ENCODE results near the gene MUC5B. TPM values are rescaled to one million over a fixed set of nuclear protein-coding genes. Genes with fewer than 3 reads are reported as not detected.

The MUC5B gene
- total RNA-seq, 1 experiment from 2014 or later = 1.6 TPM

DNA sequence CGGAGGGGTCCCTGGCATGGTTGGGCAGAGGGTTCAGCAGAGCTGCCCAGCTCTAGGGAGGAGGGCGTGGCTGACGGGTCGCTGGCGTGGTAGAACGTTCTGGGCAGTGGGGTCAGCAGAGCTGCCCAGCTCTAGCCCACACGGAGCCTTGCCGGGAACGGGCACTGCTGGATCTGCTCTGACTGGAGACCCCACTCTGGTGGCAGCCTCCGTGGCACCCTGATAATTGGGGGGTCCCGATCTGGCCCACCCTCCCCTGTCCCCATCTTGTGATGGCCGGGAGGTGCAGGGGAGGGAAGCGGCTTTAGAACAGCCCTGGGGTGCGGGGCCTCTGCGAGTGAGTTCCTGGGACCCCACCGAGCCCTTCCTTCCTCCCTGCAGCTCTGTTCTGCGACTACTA, 43.2 kb upstream of the MUC5B start:
- no peak for TF ChIP-seq RORB (CRISPR knock-in tag; IDR thresholded peaks at IDR 0.05)
- TF ChIP-seq CREB1 (CRISPR knock-in tag; IDR thresholded peaks at IDR 0.05) = no peak
- TF ChIP-seq, protein P1, sequence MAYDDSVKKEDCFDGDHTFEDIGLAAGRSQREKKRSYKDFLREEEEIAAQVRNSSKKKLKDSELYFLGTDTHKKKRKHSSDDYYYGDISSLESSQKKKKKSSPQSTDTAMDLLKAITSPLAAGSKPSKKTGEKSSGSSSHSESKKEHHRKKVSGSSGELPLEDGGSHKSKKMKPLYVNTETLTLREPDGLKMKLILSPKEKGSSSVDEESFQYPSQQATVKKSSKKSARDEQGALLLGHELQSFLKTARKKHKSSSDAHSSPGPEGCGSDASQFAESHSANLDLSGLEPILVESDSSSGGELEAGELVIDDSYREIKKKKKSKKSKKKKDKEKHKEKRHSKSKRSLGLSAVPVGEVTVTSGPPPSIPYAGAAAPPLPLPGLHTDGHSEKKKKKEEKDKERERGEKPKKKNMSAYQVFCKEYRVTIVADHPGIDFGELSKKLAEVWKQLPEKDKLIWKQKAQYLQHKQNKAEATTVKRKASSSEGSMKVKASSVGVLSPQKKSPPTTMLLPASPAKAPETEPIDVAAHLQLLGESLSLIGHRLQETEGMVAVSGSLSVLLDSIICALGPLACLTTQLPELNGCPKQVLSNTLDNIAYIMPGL (CRISPR knock-in tag; IDR thresholded peaks at IDR 0.05) = no peak
- TF ChIP-seq ZNF121 (CRISPR knock-in tag; IDR thresholded peaks at IDR 0.05) = no peak
- TF ChIP-seq, protein P2, sequence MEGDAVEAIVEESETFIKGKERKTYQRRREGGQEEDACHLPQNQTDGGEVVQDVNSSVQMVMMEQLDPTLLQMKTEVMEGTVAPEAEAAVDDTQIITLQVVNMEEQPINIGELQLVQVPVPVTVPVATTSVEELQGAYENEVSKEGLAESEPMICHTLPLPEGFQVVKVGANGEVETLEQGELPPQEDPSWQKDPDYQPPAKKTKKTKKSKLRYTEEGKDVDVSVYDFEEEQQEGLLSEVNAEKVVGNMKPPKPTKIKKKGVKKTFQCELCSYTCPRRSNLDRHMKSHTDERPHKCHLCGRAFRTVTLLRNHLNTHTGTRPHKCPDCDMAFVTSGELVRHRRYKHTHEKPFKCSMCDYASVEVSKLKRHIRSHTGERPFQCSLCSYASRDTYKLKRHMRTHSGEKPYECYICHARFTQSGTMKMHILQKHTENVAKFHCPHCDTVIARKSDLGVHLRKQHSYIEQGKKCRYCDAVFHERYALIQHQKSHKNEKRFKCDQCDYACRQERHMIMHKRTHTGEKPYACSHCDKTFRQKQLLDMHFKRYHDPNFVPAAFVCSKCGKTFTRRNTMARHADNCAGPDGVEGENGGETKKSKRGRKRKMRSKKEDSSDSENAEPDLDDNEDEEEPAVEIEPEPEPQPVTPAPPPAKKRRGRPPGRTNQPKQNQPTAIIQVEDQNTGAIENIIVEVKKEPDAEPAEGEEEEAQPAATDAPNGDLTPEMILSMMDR (IDR thresholded peaks at IDR 0.05) = no peak
- TF ChIP-seq HMGA2 (CRISPR knock-in tag; IDR thresholded peaks at IDR 0.05) = no peak
- TF ChIP-seq FOXP1 (CRISPR knock-in tag; IDR thresholded peaks at IDR 0.05; ENCODE audit: borderline replicate concordance) = no peak
- TF ChIP-seq IRF2 (CRISPR knock-in tag; IDR thresholded peaks at IDR 0.05; ENCODE audit: borderline replicate concordance, low read depth) = no peak
- TF ChIP-seq, protein P3, sequence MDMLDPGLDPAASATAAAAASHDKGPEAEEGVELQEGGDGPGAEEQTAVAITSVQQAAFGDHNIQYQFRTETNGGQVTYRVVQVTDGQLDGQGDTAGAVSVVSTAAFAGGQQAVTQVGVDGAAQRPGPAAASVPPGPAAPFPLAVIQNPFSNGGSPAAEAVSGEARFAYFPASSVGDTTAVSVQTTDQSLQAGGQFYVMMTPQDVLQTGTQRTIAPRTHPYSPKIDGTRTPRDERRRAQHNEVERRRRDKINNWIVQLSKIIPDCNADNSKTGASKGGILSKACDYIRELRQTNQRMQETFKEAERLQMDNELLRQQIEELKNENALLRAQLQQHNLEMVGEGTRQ (CRISPR knock-in tag; IDR thresholded peaks at IDR 0.05) = no peak
- ChIA-PET CTCF (no interaction called here), POLR2A (no interaction called here)
- no peak for DNase-seq (ENCODE audit: low spot score)
- H3K36me3 Mint-ChIP-seq = peaks cover 7% of the 10 kb centered on the region
- no peaks in the 10 kb centered on the region for H3K4me1 Mint-ChIP-seq
- no peak for ATAC-seq
- H3K27me3 Mint-ChIP-seq (ENCODE audit: low read depth) = no peaks in the 10 kb centered on the region
- H3K27ac Mint-ChIP-seq = no peak overlapping the region
- H3K4me3 Mint-ChIP-seq = no peak overlapping the region
- peaks cover 10% of the 10 kb centered on the region for H3K9me3 Mint-ChIP-seq

DNA sequence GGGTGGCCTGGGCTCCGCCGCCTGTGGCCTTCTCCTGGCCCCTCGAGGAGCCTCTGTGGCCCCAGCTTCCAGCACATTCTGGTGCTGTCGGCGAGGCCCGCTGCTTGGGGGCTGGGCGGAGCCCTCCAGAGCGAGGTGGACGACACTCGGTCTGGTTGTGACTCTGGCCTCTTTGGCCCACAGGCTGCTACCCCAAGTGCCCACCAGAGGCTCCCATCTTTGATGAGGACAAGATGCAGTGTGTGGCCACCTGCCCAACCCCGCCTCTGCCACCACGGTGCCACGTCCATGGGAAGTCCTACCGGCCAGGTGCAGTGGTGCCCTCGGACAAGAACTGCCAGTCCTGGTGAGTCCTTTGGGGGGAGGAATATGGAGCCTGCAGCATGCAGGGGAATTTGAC, 42.7 kb upstream of the MUC5B start:
- Mint-ChIP-seq H3K27me3 (ENCODE audit: low read depth) (no peaks in the 10 kb centered on the region), H3K36me3 (peaks cover 7% of the 10 kb centered on the region), H3K4me1 (no peaks in the 10 kb centered on the region), H3K9me3 (peaks cover 9% of the 10 kb centered on the region), H3K4me3 (no peak overlapping the region), H3K27ac (no peak overlapping the region)
- CTCF ChIA-PET = no interaction called here
- DNase-seq (ENCODE audit: low spot score) (no peak), ATAC-seq (no peak; the same call in 1 of the 2 replicates)
- TF ChIP-seq ZNF121 (CRISPR knock-in tag; IDR thresholded peaks at IDR 0.05) (no peak), ESRRA (CRISPR knock-in tag; IDR thresholded peaks at IDR 0.05; ENCODE audit: borderline replicate concordance) (no peak), NFATC4 (CRISPR knock-in tag; IDR thresholded peaks at IDR 0.05) (no peak), ZNF396 (CRISPR knock-in tag; IDR thresholded peaks at IDR 0.05; ENCODE audit: borderline replicate concordance) (no peak), JAZF1 (CRISPR knock-in tag; IDR thresholded peaks at IDR 0.05) (no peak), CREB1 (CRISPR knock-in tag; IDR thresholded peaks at IDR 0.05) (no peak), SP1 (CRISPR knock-in tag; conservative IDR thresholded peaks at IDR 0.05) (no peak), FOXJ3 (CRISPR knock-in tag; IDR thresholded peaks at IDR 0.05; ENCODE audit: borderline replicate concordance) (no peak), ZNF671 (CRISPR knock-in tag; IDR thresholded peaks at IDR 0.05) (no peak)
- TF ChIP-seq, protein P4, sequence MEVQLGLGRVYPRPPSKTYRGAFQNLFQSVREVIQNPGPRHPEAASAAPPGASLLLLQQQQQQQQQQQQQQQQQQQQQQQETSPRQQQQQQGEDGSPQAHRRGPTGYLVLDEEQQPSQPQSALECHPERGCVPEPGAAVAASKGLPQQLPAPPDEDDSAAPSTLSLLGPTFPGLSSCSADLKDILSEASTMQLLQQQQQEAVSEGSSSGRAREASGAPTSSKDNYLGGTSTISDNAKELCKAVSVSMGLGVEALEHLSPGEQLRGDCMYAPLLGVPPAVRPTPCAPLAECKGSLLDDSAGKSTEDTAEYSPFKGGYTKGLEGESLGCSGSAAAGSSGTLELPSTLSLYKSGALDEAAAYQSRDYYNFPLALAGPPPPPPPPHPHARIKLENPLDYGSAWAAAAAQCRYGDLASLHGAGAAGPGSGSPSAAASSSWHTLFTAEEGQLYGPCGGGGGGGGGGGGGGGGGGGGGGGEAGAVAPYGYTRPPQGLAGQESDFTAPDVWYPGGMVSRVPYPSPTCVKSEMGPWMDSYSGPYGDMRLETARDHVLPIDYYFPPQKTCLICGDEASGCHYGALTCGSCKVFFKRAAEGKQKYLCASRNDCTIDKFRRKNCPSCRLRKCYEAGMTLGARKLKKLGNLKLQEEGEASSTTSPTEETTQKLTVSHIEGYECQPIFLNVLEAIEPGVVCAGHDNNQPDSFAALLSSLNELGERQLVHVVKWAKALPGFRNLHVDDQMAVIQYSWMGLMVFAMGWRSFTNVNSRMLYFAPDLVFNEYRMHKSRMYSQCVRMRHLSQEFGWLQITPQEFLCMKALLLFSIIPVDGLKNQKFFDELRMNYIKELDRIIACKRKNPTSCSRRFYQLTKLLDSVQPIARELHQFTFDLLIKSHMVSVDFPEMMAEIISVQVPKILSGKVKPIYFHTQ (CRISPR knock-in tag; IDR thresholded peaks at IDR 0.05) = no peak
- TF ChIP-seq, protein P5, sequence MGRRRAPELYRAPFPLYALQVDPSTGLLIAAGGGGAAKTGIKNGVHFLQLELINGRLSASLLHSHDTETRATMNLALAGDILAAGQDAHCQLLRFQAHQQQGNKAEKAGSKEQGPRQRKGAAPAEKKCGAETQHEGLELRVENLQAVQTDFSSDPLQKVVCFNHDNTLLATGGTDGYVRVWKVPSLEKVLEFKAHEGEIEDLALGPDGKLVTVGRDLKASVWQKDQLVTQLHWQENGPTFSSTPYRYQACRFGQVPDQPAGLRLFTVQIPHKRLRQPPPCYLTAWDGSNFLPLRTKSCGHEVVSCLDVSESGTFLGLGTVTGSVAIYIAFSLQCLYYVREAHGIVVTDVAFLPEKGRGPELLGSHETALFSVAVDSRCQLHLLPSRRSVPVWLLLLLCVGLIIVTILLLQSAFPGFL (CRISPR knock-in tag; IDR thresholded peaks at IDR 0.05; ENCODE audit: borderline replicate concordance) = no peak
- TF ChIP-seq, protein P6, sequence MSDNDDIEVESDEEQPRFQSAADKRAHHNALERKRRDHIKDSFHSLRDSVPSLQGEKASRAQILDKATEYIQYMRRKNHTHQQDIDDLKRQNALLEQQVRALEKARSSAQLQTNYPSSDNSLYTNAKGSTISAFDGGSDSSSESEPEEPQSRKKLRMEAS (CRISPR knock-in tag; IDR thresholded peaks at IDR 0.05) = no peak
- TF ChIP-seq, protein P7, sequence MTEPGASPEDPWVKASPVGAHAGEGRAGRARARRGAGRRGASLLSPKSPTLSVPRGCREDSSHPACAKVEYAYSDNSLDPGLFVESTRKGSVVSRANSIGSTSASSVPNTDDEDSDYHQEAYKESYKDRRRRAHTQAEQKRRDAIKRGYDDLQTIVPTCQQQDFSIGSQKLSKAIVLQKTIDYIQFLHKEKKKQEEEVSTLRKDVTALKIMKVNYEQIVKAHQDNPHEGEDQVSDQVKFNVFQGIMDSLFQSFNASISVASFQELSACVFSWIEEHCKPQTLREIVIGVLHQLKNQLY (CRISPR knock-in tag; IDR thresholded peaks at IDR 0.05) = no peak
- TF ChIP-seq, protein P8, sequence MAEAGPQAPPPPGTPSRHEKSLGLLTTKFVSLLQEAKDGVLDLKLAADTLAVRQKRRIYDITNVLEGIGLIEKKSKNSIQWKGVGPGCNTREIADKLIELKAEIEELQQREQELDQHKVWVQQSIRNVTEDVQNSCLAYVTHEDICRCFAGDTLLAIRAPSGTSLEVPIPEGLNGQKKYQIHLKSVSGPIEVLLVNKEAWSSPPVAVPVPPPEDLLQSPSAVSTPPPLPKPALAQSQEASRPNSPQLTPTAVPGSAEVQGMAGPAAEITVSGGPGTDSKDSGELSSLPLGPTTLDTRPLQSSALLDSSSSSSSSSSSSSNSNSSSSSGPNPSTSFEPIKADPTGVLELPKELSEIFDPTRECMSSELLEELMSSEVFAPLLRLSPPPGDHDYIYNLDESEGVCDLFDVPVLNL (CRISPR knock-in tag; IDR thresholded peaks at IDR 0.05; ENCODE audit: borderline replicate concordance, low read depth) = no peak
- POLR2A ChIA-PET = no interaction called here

Data from WTC11 (cell line).